ENCODE results near the gene NECAB2.

Gene NECAB2

GRCh38 chr16:83967838-83968305 is at the start of gene NECAB2:
TSS of gene NECAB2 (plus strand) at chr16:83968244. CDS start at chr16:83968649, 405 bp downstream.
- DNase-seq: no peak

- no peak for DNase-seq
Measured at GRCh38 chr16:83920894-83921491, 47.1 kb upstream of the NECAB2 start.

- no peak for DNase-seq
Measured at GRCh38 chr16:83923581-83924365, 44.3 kb upstream of the NECAB2 start.

- no peak for DNase-seq
Measured at GRCh38 chr16:83924686-83925085, 43.4 kb upstream of the NECAB2 start.

GRCh38 chr16:83925095-83925905 is 42.7 kb upstream of the NECAB2 start:
- DNase-seq: no peak

DNA sequence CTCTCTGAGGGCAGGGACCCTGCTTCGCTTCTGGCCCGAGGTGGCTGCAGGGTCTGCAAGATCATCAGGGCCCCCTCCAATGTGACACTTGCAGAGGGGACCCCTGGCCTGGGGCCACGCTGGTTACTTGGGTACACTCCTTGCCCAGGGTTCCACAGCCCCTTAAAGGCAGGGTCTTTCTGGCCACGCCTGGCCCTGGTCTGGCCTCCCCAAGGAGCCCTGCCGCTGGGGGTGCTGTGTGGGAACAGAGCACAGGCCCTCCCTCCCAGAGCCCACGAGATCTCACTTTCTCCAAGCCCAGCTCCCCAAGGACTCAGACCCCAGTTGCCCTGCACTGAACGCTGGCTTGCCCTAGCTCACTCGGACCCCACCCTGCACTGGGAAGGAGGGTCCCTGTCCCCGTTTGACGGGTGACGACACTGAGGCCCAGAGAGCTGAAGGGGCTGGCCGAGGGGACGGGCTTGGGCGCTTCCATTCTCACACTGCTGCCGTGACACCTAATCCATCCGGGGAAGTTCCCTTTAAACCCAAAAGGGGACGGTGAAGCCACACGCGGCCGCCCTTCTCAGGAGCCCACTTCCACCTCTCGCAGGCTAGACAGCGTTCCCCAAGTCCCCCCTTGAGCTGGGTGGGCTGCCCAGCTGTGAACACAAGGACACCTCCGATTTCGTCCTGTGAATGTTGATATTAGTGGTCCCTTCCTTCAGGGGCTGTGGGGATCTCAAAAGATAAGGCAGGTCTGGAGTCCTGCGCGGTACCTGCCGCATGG is 41.9 kb upstream of the NECAB2 start:
- DNase-seq: no peak

DNA sequence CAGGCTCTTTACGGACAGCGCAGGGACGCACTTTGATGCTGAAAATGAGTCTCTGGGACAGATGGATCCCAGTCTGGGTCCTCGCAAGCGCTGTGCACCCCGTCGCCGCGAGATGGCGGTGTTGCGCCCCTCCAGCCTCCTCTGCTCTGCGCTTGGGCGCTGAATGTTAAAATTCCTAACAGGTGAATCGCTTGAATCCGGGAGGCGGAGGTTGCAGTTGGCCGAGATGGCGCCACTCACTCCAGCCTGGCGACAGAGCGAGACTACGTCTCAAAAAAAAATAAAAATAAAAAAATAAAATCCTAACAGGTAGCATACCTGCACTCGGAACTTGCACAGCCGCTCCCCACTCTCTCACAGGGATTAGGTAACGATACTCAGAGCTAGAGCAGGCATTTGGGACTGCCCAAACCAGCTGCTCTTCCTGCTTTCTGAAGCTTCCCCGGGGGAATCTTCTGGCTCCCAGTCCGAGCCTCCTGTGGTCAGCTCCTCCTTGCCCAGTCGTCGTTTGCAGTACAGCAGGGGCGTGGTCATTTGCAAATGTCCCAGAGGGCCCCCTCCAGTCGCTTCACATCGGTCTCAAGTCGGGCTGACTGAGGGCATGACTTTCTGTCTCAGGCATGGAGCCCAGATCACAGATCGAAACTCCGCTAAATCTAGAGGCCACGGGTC is 41.2 kb upstream of the NECAB2 start:
- DNase-seq: peak; percentile 63

DNA sequence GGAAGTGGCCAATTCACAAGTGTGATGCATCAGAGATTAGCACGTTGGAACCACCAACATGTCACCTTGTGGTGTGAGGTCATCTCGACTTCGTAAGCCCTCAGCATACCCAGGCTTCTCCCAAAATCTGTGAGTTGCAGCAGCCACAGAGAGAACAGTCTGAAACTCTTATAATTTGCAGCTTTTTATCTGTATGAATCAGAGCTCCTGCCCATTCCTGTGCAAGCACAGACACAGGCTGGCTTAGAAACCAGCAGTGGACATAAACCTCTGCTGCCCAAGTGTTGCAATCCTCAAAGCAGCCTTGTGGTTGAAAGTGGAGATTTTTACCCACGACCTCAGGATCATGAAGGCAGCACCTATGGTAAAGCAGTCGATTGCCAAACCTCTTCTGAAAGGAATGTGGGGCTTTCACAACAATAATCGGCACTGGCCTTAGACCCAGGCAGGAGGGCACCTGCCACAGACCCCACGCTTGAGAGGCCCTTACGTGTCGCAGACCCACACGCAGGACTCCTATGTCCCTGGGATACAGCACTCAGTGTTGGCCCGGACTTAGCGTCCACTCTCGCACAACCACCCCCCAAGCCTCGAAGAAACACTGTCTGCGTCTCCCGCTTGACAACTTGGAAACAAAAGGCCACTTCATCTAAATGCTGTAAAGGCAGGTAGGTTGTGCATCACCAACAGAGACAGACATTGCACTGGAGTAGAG is 39.5 kb upstream of the NECAB2 start:
- DNase-seq: no peak

DNA sequence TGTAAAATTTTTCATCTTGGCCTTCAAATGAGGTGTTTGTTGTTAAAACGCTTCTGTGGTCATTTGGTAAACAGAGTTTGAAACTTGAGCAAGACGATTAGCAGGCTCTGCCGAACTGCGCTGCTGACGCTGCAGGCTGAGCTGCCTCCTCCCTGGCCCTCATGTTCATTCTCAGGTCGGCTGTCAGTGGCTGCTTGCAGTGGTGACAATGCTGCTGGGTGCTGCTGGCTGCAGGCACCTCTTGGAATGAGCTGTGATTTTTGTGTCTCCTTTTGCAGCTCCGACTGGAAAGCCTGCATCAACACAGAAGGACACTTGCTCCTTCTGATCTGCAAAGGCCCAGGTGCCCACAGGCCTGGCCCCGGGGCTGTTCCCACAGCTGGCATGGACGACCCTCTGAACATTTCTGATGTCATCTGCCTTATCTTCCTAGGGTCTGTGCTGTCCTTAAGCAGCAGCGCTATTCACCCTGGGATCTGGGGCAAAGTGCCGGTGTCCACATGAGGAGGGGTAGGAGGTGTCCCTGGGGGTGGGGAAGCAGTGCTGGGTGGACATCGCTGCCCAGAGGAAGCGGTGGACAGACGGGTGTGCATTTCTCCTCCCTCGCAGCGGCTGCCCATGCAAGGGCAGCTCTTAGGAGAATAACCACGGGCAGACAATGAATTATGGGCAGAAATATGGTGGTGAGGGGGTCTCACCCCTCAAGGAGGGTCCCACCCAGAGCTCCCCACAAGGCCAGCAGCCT is 38.1 kb upstream of the NECAB2 start:
- DNase-seq: no peak

DNA sequence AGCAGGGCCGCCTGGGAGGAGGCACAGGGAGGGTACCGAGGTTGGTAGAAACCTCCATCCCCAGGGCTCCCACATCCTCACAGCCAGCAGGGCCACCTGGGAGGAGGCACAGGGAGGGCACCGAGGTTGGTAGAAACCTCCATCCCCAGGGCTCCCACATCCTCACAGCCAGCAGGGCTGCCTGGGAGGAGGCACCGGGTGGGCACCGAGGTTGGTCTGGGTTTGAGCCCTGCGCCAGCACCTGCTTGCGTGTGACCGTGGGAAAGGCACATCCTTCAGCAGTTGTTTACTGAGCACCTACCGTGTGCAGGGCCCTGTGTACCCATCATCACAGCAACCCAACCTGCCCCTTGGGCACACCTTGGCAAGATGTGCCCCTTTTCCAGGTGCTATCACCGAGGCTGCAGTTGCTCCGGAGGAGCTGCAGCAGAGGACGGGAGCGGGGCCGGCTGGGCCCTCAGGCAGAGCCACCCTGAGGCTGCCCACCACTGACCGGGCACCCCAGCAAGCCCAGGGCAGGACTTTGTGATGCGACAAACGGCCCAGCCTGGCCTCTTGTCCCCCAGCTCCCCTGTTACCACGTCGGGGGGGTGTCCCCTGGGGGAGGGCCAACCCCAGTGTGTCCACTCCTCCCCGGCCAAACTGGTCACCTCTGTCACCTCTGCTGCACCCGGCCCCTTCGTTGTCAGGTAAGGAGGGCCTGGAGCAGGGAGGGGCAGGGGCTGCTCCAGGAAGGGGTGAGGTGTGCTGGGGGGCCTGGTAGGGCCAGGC is 37.1 kb upstream of the NECAB2 start:
- no peak for DNase-seq

DNA sequence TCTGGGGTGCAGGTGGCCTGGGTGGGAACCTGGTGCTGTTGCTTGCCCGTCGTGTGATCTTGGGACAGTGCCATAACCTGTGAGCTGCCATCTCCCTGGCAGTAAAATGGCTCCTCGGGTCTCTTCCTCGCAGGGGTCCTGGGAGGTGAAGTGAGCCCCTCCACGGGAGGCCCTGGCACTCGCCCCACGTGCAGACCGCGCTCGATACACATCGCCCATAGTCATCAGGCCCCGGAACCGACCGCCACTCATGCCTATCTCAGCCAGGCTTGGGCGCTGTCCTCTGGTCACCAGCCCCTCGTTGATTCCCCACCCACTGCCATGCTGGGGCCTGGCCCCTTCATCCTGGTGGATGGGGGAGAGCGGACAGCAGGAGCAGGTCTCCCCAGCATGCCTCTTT is 36.5 kb upstream of the NECAB2 start:
- no peak for DNase-seq

DNA sequence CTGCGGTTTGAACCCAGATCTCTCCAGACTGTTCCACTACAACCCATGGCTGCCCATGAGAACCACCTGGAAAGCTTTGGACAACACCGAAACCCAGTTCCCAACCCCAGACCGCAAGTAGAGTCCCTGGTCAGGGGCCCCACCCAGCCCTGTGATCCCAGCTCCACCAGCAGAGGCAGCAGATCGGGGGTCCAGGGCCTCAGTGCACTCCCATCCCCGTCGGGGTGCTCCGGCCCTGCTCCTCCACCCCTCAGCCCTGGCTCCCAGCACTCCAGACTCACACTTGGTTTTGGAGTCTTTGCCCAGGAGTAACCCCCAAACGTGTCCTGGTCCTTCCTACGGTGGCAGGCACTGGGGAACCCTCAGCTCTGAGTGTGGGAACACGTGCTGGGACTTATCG is 35.7 kb upstream of the NECAB2 start:
- no peak for DNase-seq

DNA sequence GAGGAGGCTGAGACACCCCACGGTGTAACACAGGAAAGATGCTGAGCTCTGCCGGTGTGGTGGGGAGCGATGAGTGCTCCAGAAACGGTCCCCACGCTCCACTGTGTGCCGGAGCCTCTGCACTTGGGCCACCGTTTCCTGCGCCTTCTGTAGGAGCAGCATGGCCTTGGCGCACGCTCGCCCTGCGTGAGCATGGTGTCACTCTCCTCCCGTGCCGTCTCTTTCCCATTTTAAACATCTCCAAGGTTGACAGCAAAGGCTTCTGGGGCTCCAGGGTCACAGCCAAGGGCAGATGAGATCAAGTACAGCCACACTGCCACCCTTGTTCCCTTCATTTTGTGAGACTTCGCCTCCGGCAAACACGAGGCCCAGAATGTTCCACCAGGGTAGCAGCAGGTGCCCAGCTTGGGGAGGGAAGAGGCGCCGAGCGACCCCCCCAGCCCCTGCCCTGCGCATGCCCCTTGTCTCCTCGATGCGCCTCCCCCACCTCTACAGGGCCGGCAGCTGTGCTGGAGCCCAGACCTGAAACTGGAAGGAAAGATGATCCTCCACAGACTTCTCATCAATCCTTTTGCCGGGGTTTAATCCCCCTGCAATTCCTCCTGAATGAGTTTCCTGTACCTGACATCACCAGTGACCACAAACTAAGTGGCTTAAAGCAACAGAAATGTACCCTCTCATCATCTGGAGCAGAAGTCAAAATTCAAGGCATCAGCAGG is 34.9 kb upstream of the NECAB2 start:
- no peak for DNase-seq

DNA sequence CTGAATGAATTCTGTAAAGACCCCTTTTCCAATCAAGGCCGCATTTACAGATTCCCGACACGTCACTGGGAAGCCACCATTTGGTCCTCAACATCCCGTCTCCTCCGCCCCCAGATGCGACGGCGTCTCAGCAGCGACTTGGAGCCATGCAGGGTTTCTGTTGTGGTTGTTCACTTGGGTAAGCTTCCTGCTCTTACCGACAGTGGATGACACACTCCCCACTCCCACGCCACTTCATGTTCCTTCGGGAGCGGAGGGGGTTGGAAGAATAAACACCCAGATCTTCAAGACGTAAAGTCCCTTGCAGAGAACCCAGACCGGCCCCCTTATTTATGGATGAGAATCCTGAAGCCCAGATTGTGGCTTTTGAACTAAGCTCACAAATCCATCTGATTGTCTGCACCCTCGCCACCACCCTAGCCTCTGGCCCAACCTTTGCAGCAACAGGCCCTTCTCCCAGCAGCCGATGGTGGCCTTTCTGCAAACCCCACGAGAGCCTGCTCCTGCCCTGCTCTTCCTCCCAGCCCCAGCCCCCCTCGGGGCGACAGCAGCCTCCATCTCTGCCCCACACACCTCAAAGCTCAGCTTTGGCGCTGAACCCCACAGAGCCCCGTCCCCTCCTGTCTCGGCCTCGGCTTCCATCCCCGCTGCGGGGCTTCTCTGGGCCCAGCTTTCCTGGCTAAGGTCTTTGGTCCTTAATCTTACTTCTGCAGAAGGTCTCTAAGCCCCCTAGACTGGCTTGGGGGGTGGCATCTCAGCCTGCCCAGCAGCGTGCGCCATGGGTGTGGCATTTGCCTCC is 34.0 kb upstream of the NECAB2 start:
- DNase-seq: no peak

GRCh38 chr16:83934684-83934977 is 33.4 kb upstream of the NECAB2 start:
- DNase-seq: no peak

- no peak for DNase-seq
Measured at GRCh38 chr16:83935005-83935857, 32.8 kb upstream of the NECAB2 start.

DNA sequence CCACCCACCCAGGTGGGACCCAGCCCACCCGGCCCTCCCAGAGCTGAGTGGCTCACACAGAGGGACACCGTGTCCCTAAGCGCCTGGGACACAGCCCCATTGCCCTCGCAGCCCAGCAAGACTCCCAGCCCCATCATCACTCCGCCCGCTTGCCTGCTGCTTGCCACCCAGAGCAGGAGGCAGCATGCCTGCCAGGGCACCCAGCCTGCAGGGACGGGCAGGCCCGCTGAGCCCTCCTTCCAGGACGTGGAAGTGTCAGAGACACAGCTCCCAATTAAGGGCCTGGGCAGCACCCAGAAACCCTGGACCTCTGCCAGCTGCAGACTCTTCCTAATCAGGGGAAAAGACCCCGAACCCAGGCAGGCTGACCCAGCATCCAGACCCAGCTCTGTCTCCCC is 32.2 kb upstream of the NECAB2 start:
- DNase-seq: no peak

All from NCI-H146 (cell line).